CD14-positive monocyte (primary cell): ENCODE data around the gene ACP3. TPM values are rescaled to one million over a fixed set of nuclear protein-coding genes. Genes with fewer than 3 reads are reported as not detected.

Experiments used
- DNase-seq, 3 donors: peaks; one replicate each; pipeline ENCODE4 v3.0.0-alpha.2; 2011 to 2022
- H2AFZ ChIP-seq: 2 replicates; pipeline ENCODE4 v1.6.0; 2012; ENCODE audit warnings: mild to moderate bottlenecking, low read depth, low read length, inconsistent platforms; ENCODE audit not compliant: insufficient read depth, poor library complexity, severe bottlenecking
- H3K27ac ChIP-seq, 2 donors: 1 replicate in 1 of 2; 2 replicates in 1 of 2; pipeline ENCODE4 v1.5.1; 2012 to 2013; ENCODE audit warnings: low read length in 2 of 2, control low read depth in 1 of 2, inconsistent platforms in 1 of 2, low read depth in 1 of 2, mild to moderate bottlenecking in 1 of 2
- H3K27me3 ChIP-seq, 2 donors: one replicate each; pipeline versions ENCODE4 v1.6.0 to v1.6.1; 2011 to 2013; ENCODE audit warnings: low read length in 2 of 2; ENCODE audit not compliant: control insufficient read depth in 2 of 2, insufficient read depth in 2 of 2
- H3K36me3 ChIP-seq, 2 donors: replicated peaks in 1 of 2; 1 replicate in 1 of 2; 2 replicates in 1 of 2; pipeline versions ENCODE4 v1.5.1 to v1.6.1; 2012 to 2013; ENCODE audit warnings: low read length in 2 of 2, control low read depth in 1 of 2, inconsistent platforms in 1 of 2, mild to moderate bottlenecking in 1 of 2; ENCODE audit not compliant: insufficient read depth in 2 of 2, control insufficient read depth in 1 of 2
- H3K4me1 ChIP-seq, 2 donors: 1 replicate in 1 of 2; 2 replicates in 1 of 2; pipeline versions ENCODE4 v1.5.1 to v1.6.1; 2012 to 2013; ENCODE audit warnings: low read length in 2 of 2, control low read depth in 1 of 2, inconsistent platforms in 1 of 2, mild to moderate bottlenecking in 1 of 2, moderate library complexity in 1 of 2; ENCODE audit not compliant: insufficient read depth in 2 of 2, control insufficient read depth in 1 of 2
- H3K4me2 ChIP-seq: replicated peaks from 2 replicates; pipeline ENCODE3; 2012; ENCODE audit warnings: low read length, moderate library complexity, mild to moderate bottlenecking; ENCODE audit not compliant: poor library complexity, severe bottlenecking; ENCODE audit errors: extremely low read depth
- H3K4me3 ChIP-seq, 3 experiments: fragments of 200-600 bp in 1 of 3; sonication (generic) in 1 of 3; replicated peaks in 1 of 3; 1 replicate in 2 of 3; 2 replicates in 1 of 3; pipeline ENCODE4 v1.5.1; 2011 to 2013; ENCODE audit warnings: low read length in 3 of 3, mild to moderate bottlenecking in 3 of 3, control low read depth in 2 of 3, low read depth in 2 of 3, inconsistent platforms in 1 of 3, moderate library complexity in 1 of 3
- H3K79me2 ChIP-seq: 2 replicates; pipeline ENCODE4 v1.6.0; 2012; ENCODE audit warnings: mild to moderate bottlenecking, control low read depth, inconsistent platforms, low read length, moderate library complexity; ENCODE audit not compliant: insufficient read depth
- H3K9ac ChIP-seq: 2 replicates; pipeline ENCODE4 v1.6.0; 2017; ENCODE audit warnings: low read length, mild to moderate bottlenecking; ENCODE audit not compliant: insufficient read depth, poor library complexity, severe bottlenecking
- H3K9me3 ChIP-seq, 2 donors: replicated peaks in 1 of 2; 1 replicate in 1 of 2; 2 replicates in 1 of 2; pipeline versions ENCODE4 v1.5.1 to v1.6.1; 2012 to 2013; ENCODE audit warnings: low read length in 2 of 2, control low read depth in 1 of 2; ENCODE audit not compliant: control insufficient read depth in 1 of 2, insufficient read depth in 1 of 2
- H4K20me1 ChIP-seq: 2 replicates; pipeline ENCODE4 v1.6.0; 2012; ENCODE audit warnings: mild to moderate bottlenecking, low read length, control low read depth, moderate library complexity; ENCODE audit not compliant: insufficient read depth
- H3K27ac Mint-ChIP-seq, 7 donors: one replicate each; pipeline ENCODE4 v1.8.0; 2020; ENCODE audit warnings: mild to moderate bottlenecking in 7 of 7, mixed read lengths in 7 of 7, moderate library complexity in 6 of 7, inconsistent platforms in 2 of 7
- H3K27me3 Mint-ChIP-seq, 3 donors: one replicate each; pipeline ENCODE4 v1.8.0; 2021 to 2022; ENCODE audit warnings: low read depth in 3 of 3, mild to moderate bottlenecking in 3 of 3, mixed read lengths in 3 of 3, moderate library complexity in 3 of 3, inconsistent platforms in 1 of 3
- H3K36me3 Mint-ChIP-seq, 2 donors: one replicate each; pipeline ENCODE4 v1.8.0; 2020; ENCODE audit warnings: mixed read lengths in 2 of 2, inconsistent platforms in 1 of 2, mild to moderate bottlenecking in 1 of 2
- H3K4me1 Mint-ChIP-seq: one replicate; pipeline ENCODE4 v1.8.0; 2020; ENCODE audit warnings: mild to moderate bottlenecking, mixed read lengths
- H3K4me3 Mint-ChIP-seq, 2 donors: one replicate each; pipeline ENCODE4 v1.8.0; 2020; ENCODE audit warnings: mild to moderate bottlenecking in 2 of 2, mixed read lengths in 2 of 2, moderate library complexity in 1 of 2
- H3K9me3 Mint-ChIP-seq, 7 donors: one replicate each; pipeline ENCODE4 v1.8.0; 2020 to 2022; ENCODE audit warnings: mixed read lengths in 7 of 7, mild to moderate bottlenecking in 6 of 7, moderate library complexity in 6 of 7, inconsistent platforms in 2 of 7
- CTCF ChIP-seq: fragments of 200-600 bp; IDR thresholded peaks from one replicate; pipeline ENCODE4 v1.8.0; 2022; ENCODE audit warnings: antibody characterized with exemption, mild to moderate bottlenecking
- WGBS: methylation state at CpG from one replicate; pipeline ENCODE4 v1.1.5; 2013; ENCODE audit warnings: missing lambda C conversion rate; ENCODE audit not compliant: insufficient coverage; 5-methylcytosine and 5-hydroxymethylcytosine counted together
- intact Hi-C, 2 donors: fragments of 100-400 bp; cut with micrococcal nuclease; formaldehyde crosslinking; loops; one replicate each; pipeline versions ENCODE4 v1.15.0 to v1.15.1; 2023
- polyA plus RNA-seq, 3 donors: library from polyadenylated mRNA; depleted of rRNA in 1 of 3; unstranded in 2 of 3; stranded (reverse) in 1 of 3; fragments of 300-500 nt in 2 of 3; fragments of >200 nt in 1 of 3; fragmentation: Illumina TruSeq in 2 of 3; gene quantifications; 1 replicate in 2 of 3; 2 replicates in 1 of 3; pipeline ENCODE4 v1.2.3, GENCODE V29; 2012 to 2021

The ACP3 gene
- polyA plus RNA-seq, 3 donors, result 33.9 to 55.6 (median 44.0) TPM

GRCh38 chr3:132404276-132404675 is 87.1 kb downstream of the ACP3 start:
- peaks cover 28% of the 10 kb centered on the region for H3K4me1 Mint-ChIP-seq
- no peak for DNase-seq
- Histone ChIP-seq H2AFZ (no peak overlapping the region), H3K4me2 (no peak overlapping the region), H3K9me3 (no peaks in the 10 kb centered on the region), H4K20me1 (no peaks in the 10 kb centered on the region), H3K4me1 (peaks cover 18 to 25% of the 10 kb centered on the region in 2 donors), H3K79me2 (no peaks in the 10 kb centered on the region), H3K36me3 (no peaks in the 10 kb centered on the region), H3K27ac (no peak overlapping the region), H3K9ac (no peak overlapping the region), H3K4me3 (no peak overlapping the region), H3K27me3 (no peaks in the 10 kb centered on the region)
- H3K27ac Mint-ChIP-seq, result no peak overlapping the region
- no peaks in the 10 kb centered on the region for H3K27me3 Mint-ChIP-seq
- peaks cover 0 to 3% (median 2%) of the 10 kb centered on the region in 7 donors for H3K9me3 Mint-ChIP-seq
- no peak for TF ChIP-seq CTCF
- no peaks in the 10 kb centered on the region for H3K36me3 Mint-ChIP-seq
- H3K4me3 Mint-ChIP-seq, result no peak overlapping the region
- intact Hi-C loops, result no loop called here
- no CpG with 5 or more reads among the region's 3 CpGs for WGBS

- no CpG with 5 or more reads among the region's 1 CpG for WGBS
- DNase-seq, result no peak
- H3K9ac ChIP-seq, result no peak overlapping the region
- no peaks in the 10 kb centered on the region for H3K36me3 ChIP-seq
- H3K36me3 Mint-ChIP-seq, result no peaks in the 10 kb centered on the region
- intact Hi-C loops, result no loop called here
- TF ChIP-seq CTCF, result no peak
- H3K4me1 Mint-ChIP-seq, result peaks cover 23% of the 10 kb centered on the region
- no peaks in the 10 kb centered on the region for H3K9me3 ChIP-seq
- H4K20me1 ChIP-seq, result no peaks in the 10 kb centered on the region
- H3K27me3 Mint-ChIP-seq, result no peaks in the 10 kb centered on the region
- H3K9me3 Mint-ChIP-seq, result peaks cover 0 to 3% (median 2%) of the 10 kb centered on the region in 7 donors
- H3K4me3 ChIP-seq, result no peak overlapping the region
- no peaks in the 10 kb centered on the region for H3K27me3 ChIP-seq
- no peak overlapping the region for H3K4me3 Mint-ChIP-seq
- H3K27ac Mint-ChIP-seq, result no peak overlapping the region
- no peak overlapping the region for H2AFZ ChIP-seq
- no peaks in the 10 kb centered on the region for H3K79me2 ChIP-seq
- H3K27ac ChIP-seq, result no peak overlapping the region
- H3K4me1 ChIP-seq, result peaks cover 18 to 25% of the 10 kb centered on the region in 2 donors
- H3K4me2 ChIP-seq, result no peak overlapping the region
Measured at GRCh38 chr3:132405188-132405587, 88.0 kb downstream of the ACP3 start.
